NCI-H187 (cell line): Measurements from ENCODE around the gene GPRC6A.
"Not testable (repeated sequence)": the region's sequence is repeated elsewhere in the genome, so short reads cannot be mapped to it uniquely, and the experiment has no call there.

Source experiments
- DNase-seq, 2 experiments: peaks; one replicate each; lab custom pipeline; 2025; lab: John Stamatoyannopoulos, UW

Gene GPRC6A

GRCh38 chr6:116828983-116829382 is at the start of gene GPRC6A:
GPRC6A (minus strand) TSS chr6:116829083; CDS start chr6:116829013, 70 bp downstream.
- DNase-seq: no peak

GRCh38 chr6:116877743-116878142 is 48.9 kb upstream of the GPRC6A start:
- DNase-seq: no peak

- no peak for DNase-seq
These were observed 48.0 kb upstream of the GPRC6A start, which contains the start of gene RFX6 for GRCh38 chr6:116876635-116877611. RFX6 (plus strand) TSS chr6:116877242; CDS start chr6:116877276, 34 bp downstream.

GRCh38 chr6:116876107-116876506 is 47.2 kb upstream of the GPRC6A start:
- DNase-seq: no peak

- DNase-seq: no peak
These were observed 43.9 kb upstream of the GPRC6A start for GRCh38 chr6:116872771-116873170.

GRCh38 chr6:116866281-116866871 is 37.5 kb upstream of the GPRC6A start:
- DNase-seq: no peak

GRCh38 chr6:116859264-116859663 is 30.4 kb upstream of the GPRC6A start:
- DNase-seq: no peak

GRCh38 chr6:116858060-116858459 is 29.2 kb upstream of the GPRC6A start:
- DNase-seq: no peak

- DNase-seq: no peak
These were observed 18.3 kb upstream of the GPRC6A start for GRCh38 chr6:116847227-116847626.

GRCh38 chr6:116842459-116842858 is 13.6 kb upstream of the GPRC6A start:
- DNase-seq: no peak

- no peak for DNase-seq
These were observed 11.2 kb upstream of the GPRC6A start for GRCh38 chr6:116840091-116840490.

- DNase-seq: no peak
These were observed 7.9 kb upstream of the GPRC6A start for GRCh38 chr6:116836606-116837342.

- DNase-seq: not testable (repeated sequence)
These were observed 5.6 kb upstream of the GPRC6A start for GRCh38 chr6:116834526-116834925.

- no peak for DNase-seq
These were observed 1.2 kb downstream of the GPRC6A start for GRCh38 chr6:116827561-116828240.

GRCh38 chr6:116816336-116816735 is 12.5 kb downstream of the GPRC6A start:
- DNase-seq: not testable (repeated sequence)

- DNase-seq: no peak
These were observed 16.7 kb downstream of the GPRC6A start for GRCh38 chr6:116812051-116812650.

- no peak for DNase-seq
These were observed 26.9 kb downstream of the GPRC6A start for GRCh38 chr6:116801971-116802370.

GRCh38 chr6:116799945-116800344 is 28.9 kb downstream of the GPRC6A start:
- DNase-seq: no peak

- no peak for DNase-seq
These were observed 31.3 kb downstream of the GPRC6A start for GRCh38 chr6:116797585-116797984.

GRCh38 chr6:116793224-116793623 is 35.7 kb downstream of the GPRC6A start:
- DNase-seq: no peak

- no peak for DNase-seq
These were observed 45.0 kb downstream of the GPRC6A start for GRCh38 chr6:116783852-116784251.
